Kidney (tissue), 14 donors: ENCODE results near the gene RNF13. TPM values are rescaled to one million over a fixed set of nuclear protein-coding genes. Genes with fewer than 3 reads are reported as not detected.

Experiments used
- DNase-seq, 5 donors: peaks; one replicate each; pipeline ENCODE4 v3.0.0-alpha.2; 2013 to 2020
- FAIRE-seq: peaks from 2 replicates; lab custom pipeline; 2012; peaks lifted over from hg19 to GRCh38; lab: Jason Lieb, UNC
- H3K27ac ChIP-seq, 2 donors: one replicate each; pipeline ENCODE4 v1.7.0; 2013; ENCODE audit warnings: low read depth in 2 of 2, low read length in 2 of 2, inconsistent platforms in 1 of 2
- H3K27me3 ChIP-seq: one replicate; pipeline ENCODE4 v1.7.1; 2013; ENCODE audit warnings: low read length, inconsistent platforms; ENCODE audit not compliant: control insufficient read depth, insufficient read depth
- H3K36me3 ChIP-seq, 3 donors: one replicate each; pipeline versions ENCODE4 v1.7.0 to v1.7.1; 2013; ENCODE audit warnings: low read length in 3 of 3, control low read depth in 1 of 3, inconsistent platforms in 1 of 3; ENCODE audit not compliant: insufficient read depth in 3 of 3, control insufficient read depth in 2 of 3
- H3K4me1 ChIP-seq, 3 donors: one replicate each; pipeline versions ENCODE4 v1.7.0 to v1.7.1; 2013; ENCODE audit warnings: low read length in 3 of 3, inconsistent platforms in 1 of 3, low read depth in 1 of 3; ENCODE audit not compliant: control insufficient read depth in 2 of 3, insufficient read depth in 2 of 3
- H3K4me3 ChIP-seq, 3 donors: one replicate each; pipeline versions ENCODE4 v1.7.0 to v1.8.1; 2013; ENCODE audit warnings: low read length in 3 of 3, control low read depth in 1 of 3, inconsistent platforms in 1 of 3
- H3K9ac ChIP-seq, 3 donors: one replicate each; pipeline versions ENCODE4 v1.7.0 to v1.7.1; 2013; ENCODE audit warnings: low read length in 3 of 3, control low read depth in 1 of 3, inconsistent platforms in 1 of 3
- H3K9me3 ChIP-seq, 3 donors: one replicate each; pipeline versions ENCODE4 v1.7.0 to v1.7.1; 2013; ENCODE audit warnings: low read length in 3 of 3, control low read depth in 1 of 3, inconsistent platforms in 1 of 3; ENCODE audit not compliant: control insufficient read depth in 2 of 3, insufficient read depth in 1 of 3
- intact Hi-C: fragments of 100-400 bp; cut with DNase I; formaldehyde crosslinking; loops from one replicate; pipeline ENCODE4 v1.11.1; 2022
- polyA plus RNA-seq: library from polyadenylated mRNA; stranded (reverse); fragments of 350-450 nt; fragmentation: Illumina TruSeq; extraction: RNeasy Lipid Tissue Mini Kit (QIAGEN cat#74804); gene quantifications from one replicate; pipeline ENCODE4 v1.2.3, GENCODE V29; 2014; ENCODE audit warnings: low read depth, low replicate concordance; ENCODE audit not compliant: insufficient read depth
- total RNA-seq: library from RNA; stranded (reverse); fragmentation: NEBNext Ultra II Directional; extraction: Animal tissue kit (Norgen Biotek cat#: 25700); gene quantifications from one replicate; pipeline ENCODE4 v1.2.1, GENCODE V29; 2021
- TF ChIP-seq, protein P1 (sequence below): IDR thresholded peaks from 3 replicates; pipeline ENCODE4 v1.5.1; 2012; ENCODE audit warnings: mild to moderate bottlenecking, moderate library complexity, borderline replicate concordance; ENCODE audit not compliant: insufficient read depth; ENCODE audit errors: extremely low read depth
- donor health status: control.
- donor health status: control.
- donor health status: control.
- donor health status: control.
- donor health status: control.
- donor health status: DM: yes; HTN: yes; CAD: no.
- donor health status: Normal renal cell carcinoma (clear cell type).

RNF13 gene
- total and polyA plus RNA-seq, 2 donors from 2014 or later = 54.1 to 87.1 TPM

- H3K4me1 ChIP-seq = peaks cover 0 to 4% (median 0%) of the 10 kb centered on the region in 3 donors
- intact Hi-C loops = no loop called here
- no peak overlapping the region for H3K4me3 ChIP-seq
- H3K9me3 ChIP-seq = no peaks in the 10 kb centered on the region
- TF ChIP-seq, protein P1, sequence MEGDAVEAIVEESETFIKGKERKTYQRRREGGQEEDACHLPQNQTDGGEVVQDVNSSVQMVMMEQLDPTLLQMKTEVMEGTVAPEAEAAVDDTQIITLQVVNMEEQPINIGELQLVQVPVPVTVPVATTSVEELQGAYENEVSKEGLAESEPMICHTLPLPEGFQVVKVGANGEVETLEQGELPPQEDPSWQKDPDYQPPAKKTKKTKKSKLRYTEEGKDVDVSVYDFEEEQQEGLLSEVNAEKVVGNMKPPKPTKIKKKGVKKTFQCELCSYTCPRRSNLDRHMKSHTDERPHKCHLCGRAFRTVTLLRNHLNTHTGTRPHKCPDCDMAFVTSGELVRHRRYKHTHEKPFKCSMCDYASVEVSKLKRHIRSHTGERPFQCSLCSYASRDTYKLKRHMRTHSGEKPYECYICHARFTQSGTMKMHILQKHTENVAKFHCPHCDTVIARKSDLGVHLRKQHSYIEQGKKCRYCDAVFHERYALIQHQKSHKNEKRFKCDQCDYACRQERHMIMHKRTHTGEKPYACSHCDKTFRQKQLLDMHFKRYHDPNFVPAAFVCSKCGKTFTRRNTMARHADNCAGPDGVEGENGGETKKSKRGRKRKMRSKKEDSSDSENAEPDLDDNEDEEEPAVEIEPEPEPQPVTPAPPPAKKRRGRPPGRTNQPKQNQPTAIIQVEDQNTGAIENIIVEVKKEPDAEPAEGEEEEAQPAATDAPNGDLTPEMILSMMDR = no peak
- no peaks in the 10 kb centered on the region for H3K27me3 ChIP-seq
- no peak for FAIRE-seq
- H3K36me3 ChIP-seq = no peaks in the 10 kb centered on the region
- DNase-seq = no peak
- no peak overlapping the region for H3K9ac ChIP-seq
- H3K27ac ChIP-seq = no peak overlapping the region
Observed at GRCh38 chr3:149895339-149895738, 82.3 kb downstream of the RNF13 start.

DNA sequence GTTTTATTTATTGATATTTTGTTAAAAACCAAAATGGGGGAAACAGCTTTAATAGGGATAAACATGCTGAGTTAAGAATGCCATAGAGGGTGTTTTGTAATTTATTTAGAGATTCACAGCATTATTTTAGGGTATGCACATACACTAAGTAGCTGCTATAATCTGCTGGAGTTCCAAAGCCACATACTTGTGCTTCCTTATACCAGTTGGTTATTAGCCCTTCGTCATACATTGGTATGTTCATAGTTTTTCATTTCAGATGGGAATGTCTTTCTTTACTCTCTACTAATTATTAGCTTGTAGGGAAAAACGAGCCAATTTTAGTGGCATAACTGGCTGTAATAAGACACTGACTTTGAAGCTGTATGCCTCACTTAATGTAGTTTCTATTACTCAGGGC is 82.8 kb downstream of the RNF13 start:
- Histone ChIP-seq H3K27me3 (no peaks in the 10 kb centered on the region), H3K36me3 (no peaks in the 10 kb centered on the region), H3K4me3 (no peak overlapping the region), H3K9me3 (no peaks in the 10 kb centered on the region), H3K9ac (no peak overlapping the region), H3K27ac (no peak overlapping the region), H3K4me1 (no peaks in the 10 kb centered on the region)
- TF ChIP-seq, protein P1 = no peak
- DNase-seq (no peak), FAIRE-seq (no peak)
- intact Hi-C loops = no loop called here

GRCh38 chr3:149898771-149899170 is 85.8 kb downstream of the RNF13 start:
- TF ChIP-seq, protein P1 = no peak
- Histone ChIP-seq H3K27me3 (no peaks in the 10 kb centered on the region), H3K4me1 (no peaks in the 10 kb centered on the region), H3K9me3 (no peaks in the 10 kb centered on the region), H3K36me3 (no peaks in the 10 kb centered on the region), H3K27ac (peak overlapping the region in 1 of 2 donors; percentile 24), H3K9ac (no peak overlapping the region), H3K4me3 (no peak overlapping the region)
- DNase-seq (no peak), FAIRE-seq (no peak)
- intact Hi-C loops = no loop called here

DNA sequence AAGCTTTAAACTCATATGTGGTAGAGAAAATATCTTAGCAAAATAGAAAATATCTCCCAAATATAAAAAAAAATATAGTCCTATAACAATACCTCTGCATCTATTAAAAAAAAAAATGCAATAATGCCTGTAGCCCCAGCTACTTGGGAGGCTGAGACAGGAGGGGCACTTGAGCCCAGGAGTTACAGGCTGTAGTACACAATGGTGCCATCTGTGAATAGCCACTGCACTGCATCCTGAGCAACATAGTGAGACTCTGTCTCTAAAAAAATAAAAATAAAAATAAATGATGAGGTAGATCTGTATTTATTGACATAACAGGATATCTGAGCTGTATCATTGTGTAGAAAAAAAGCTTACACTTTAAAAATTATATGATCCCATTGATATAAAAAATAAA is 87.3 kb downstream of the RNF13 start:
- H3K4me1 ChIP-seq = no peaks in the 10 kb centered on the region
- TF ChIP-seq, protein P1 = no peak
- H3K27me3 ChIP-seq = no peaks in the 10 kb centered on the region
- H3K9ac ChIP-seq = no peak overlapping the region
- H3K9me3 ChIP-seq = no peaks in the 10 kb centered on the region
- H3K4me3 ChIP-seq = no peak overlapping the region
- DNase-seq (no peak), FAIRE-seq (no peak)
- H3K27ac ChIP-seq = no peak overlapping the region
- intact Hi-C loops = no loop called here
- no peaks in the 10 kb centered on the region for H3K36me3 ChIP-seq
